ENCODE data around the gene B3GALT4. TPM values are rescaled to one million over a fixed set of nuclear protein-coding genes. Genes with fewer than 3 reads are reported as not detected.

Gene B3GALT4
- total and polyA plus RNA-seq, 2 of the 13 experiments (the other 11 are each of a cell fraction or from before 2014, with no cell fraction given), result 0.04 to 0.27 TPM

- no peak for TF ChIP-seq HNF4G (IDR thresholded peaks at IDR 0.05; ENCODE audit: borderline replicate concordance, low read depth, low read length)
- TF ChIP-seq HNF4G (CRISPR knock-in tag; IDR thresholded peaks at IDR 0.05; ENCODE audit: borderline replicate concordance, low read depth), result no peak
- 0 out of 2 replicates have a peak, but pooled peaks have one; percentile 6 for TF ChIP-seq POLR2AphosphoS2 (IDR thresholded peaks at IDR 0.05; ENCODE audit: low read depth, low read length)
- peak; percentile 95 for TF ChIP-seq RBM22 (optimal IDR thresholded peaks at IDR 0.05; ENCODE audit: low read length)
- TF ChIP-seq ZNF569 (CRISPR knock-in tag; IDR thresholded peaks at IDR 0.05; ENCODE audit: borderline replicate concordance), result no peak
- TF ChIP-seq IRX3 (CRISPR knock-in tag; IDR thresholded peaks at IDR 0.05; ENCODE audit: borderline replicate concordance, low read depth), result 0 out of 2 replicates have a peak, but pooled peaks have one; percentile 32
- TF ChIP-seq ZNF839 (CRISPR knock-in tag; IDR thresholded peaks at IDR 0.05; ENCODE audit: borderline replicate concordance), result no peak
- no peak for TF ChIP-seq TAF1 (CRISPR knock-in tag; IDR thresholded peaks at IDR 0.05)
- TF ChIP-seq KLF6 (CRISPR knock-in tag; IDR thresholded peaks at IDR 0.05), result no peak
- no peak for TF ChIP-seq CAMTA2 (CRISPR knock-in tag; IDR thresholded peaks at IDR 0.05; ENCODE audit: borderline replicate concordance)
- no peak for TF ChIP-seq GPN1 (CRISPR knock-in tag; IDR thresholded peaks at IDR 0.05; ENCODE audit: borderline replicate concordance)
- no peak for TF ChIP-seq SNAPC2 (CRISPR knock-in tag; IDR thresholded peaks at IDR 0.05)
- TF ChIP-seq PAF1 (CRISPR knock-in tag; IDR thresholded peaks at IDR 0.05), result no peak; the same call in 1 of the 2 replicates
- no peak for TF ChIP-seq ZNF550 (CRISPR knock-in tag; IDR thresholded peaks at IDR 0.05; ENCODE audit: borderline replicate concordance)
- TF ChIP-seq MAFG (CRISPR knock-in tag; IDR thresholded peaks at IDR 0.05), result no peak
- no peak for TF ChIP-seq HOXD1 (CRISPR knock-in tag; IDR thresholded peaks at IDR 0.05)
- TF ChIP-seq, protein P1, sequence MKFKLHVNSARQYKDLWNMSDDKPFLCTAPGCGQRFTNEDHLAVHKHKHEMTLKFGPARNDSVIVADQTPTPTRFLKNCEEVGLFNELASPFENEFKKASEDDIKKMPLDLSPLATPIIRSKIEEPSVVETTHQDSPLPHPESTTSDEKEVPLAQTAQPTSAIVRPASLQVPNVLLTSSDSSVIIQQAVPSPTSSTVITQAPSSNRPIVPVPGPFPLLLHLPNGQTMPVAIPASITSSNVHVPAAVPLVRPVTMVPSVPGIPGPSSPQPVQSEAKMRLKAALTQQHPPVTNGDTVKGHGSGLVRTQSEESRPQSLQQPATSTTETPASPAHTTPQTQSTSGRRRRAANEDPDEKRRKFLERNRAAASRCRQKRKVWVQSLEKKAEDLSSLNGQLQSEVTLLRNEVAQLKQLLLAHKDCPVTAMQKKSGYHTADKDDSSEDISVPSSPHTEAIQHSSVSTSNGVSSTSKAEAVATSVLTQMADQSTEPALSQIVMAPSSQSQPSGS (CRISPR knock-in tag; IDR thresholded peaks at IDR 0.05), result no peak
- TF ChIP-seq ERF (CRISPR knock-in tag; IDR thresholded peaks at IDR 0.05), result no peak
- no peak for TF ChIP-seq ZNF10 (CRISPR knock-in tag; IDR thresholded peaks at IDR 0.05; ENCODE audit: borderline replicate concordance, low read depth)
- TF ChIP-seq, protein P2, sequence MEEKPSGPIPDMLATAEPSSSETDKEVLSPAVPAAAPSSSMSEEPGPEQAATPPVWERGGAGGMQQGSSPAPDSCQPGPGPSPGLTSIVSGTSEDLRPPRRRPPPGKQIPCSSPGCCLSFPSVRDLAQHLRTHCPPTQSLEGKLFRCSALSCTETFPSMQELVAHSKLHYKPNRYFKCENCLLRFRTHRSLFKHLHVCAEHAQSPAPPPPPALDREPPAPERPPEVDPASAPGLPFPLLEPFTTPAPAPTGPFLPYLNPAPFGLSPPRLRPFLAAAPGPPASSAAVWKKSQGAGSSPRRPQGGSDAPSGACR (CRISPR knock-in tag; IDR thresholded peaks at IDR 0.05), result no peak
- 0 out of 2 replicates have a peak, but pooled peaks have one; percentile 61 for TF ChIP-seq ZIK1 (CRISPR knock-in tag; IDR thresholded peaks at IDR 0.05; ENCODE audit: borderline replicate concordance, low read depth)
- no peak for TF ChIP-seq ZNF354B (CRISPR knock-in tag; IDR thresholded peaks at IDR 0.05)
- no peak for TF ChIP-seq XBP1 (CRISPR knock-in tag; IDR thresholded peaks at IDR 0.05)
- no peak for TF ChIP-seq ZNF367 (CRISPR knock-in tag; IDR thresholded peaks at IDR 0.05; ENCODE audit: borderline replicate concordance)
- TF ChIP-seq ZNF207 (IDR thresholded peaks at IDR 0.05; ENCODE audit: borderline replicate concordance), result no peak
- no peak for TF ChIP-seq NR2F1 (CRISPR knock-in tag; IDR thresholded peaks at IDR 0.05)
- no peak for TF ChIP-seq GLI4 (CRISPR knock-in tag; IDR thresholded peaks at IDR 0.05; ENCODE audit: borderline replicate concordance)
- TF ChIP-seq ZNF432 (CRISPR knock-in tag; IDR thresholded peaks at IDR 0.05; ENCODE audit: borderline replicate concordance), result no peak
- no peak for TF ChIP-seq MIER2 (CRISPR knock-in tag; IDR thresholded peaks at IDR 0.05)
- TF ChIP-seq RAD21 (CRISPR knock-in tag; IDR thresholded peaks at IDR 0.05), result 0 out of 2 replicates have a peak, but pooled peaks have one; percentile 8
- no peak for TF ChIP-seq TMF1 (CRISPR knock-in tag; IDR thresholded peaks at IDR 0.05; ENCODE audit: low read depth)
These were observed 904 bp downstream of the B3GALT4 start (continued) for GRCh38 chr6:33277663-33278391.
